ENCODE measurements around the gene LRRC52. TPM values are rescaled to one million over a fixed set of nuclear protein-coding genes. Genes with fewer than 3 reads are reported as not detected.

Gene LRRC52
- total and polyA plus RNA-seq, 2 of the 13 experiments (the other 11 are each of a cell fraction or from before 2014, with no cell fraction given) = not detected

DNA sequence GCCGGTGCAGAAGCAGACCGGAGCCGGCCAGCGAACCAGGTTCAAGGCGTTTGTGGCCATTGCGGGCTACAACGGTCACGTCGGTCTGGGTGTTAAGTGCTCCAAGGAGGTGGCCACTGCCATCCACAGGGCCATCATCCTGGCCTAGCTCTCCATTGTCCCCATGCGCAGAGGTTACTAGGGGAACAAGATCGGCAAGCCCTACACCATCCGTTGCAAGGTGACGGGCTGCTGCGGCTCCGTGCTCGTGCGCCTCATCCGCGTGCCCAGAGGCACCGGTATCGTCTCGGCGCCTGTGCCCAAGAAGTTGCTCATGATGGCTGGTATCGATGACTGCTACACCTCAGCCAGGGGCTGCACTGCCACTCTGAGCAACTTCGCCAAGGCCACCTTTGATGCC is 38.1 kb downstream of the LRRC52 start (continued):
- TF ChIP-seq ZFYVE20 (CRISPR knock-in tag; IDR thresholded peaks at IDR 0.05; ENCODE audit: borderline replicate concordance, low read depth) (no peak), ZMAT5 (CRISPR knock-in tag; IDR thresholded peaks at IDR 0.05; ENCODE audit: borderline replicate concordance, low read depth) (no peak), ZNF839 (CRISPR knock-in tag; IDR thresholded peaks at IDR 0.05; ENCODE audit: borderline replicate concordance) (no peak), ZNF180 (CRISPR knock-in tag; IDR thresholded peaks at IDR 0.05; ENCODE audit: borderline replicate concordance, low read depth) (no peak), ZBTB39 (CRISPR knock-in tag; IDR thresholded peaks at IDR 0.05) (no peak), EP300 (IDR thresholded peaks at IDR 0.05; ENCODE audit: low read depth in 2 of 2, low read length in 2 of 2) (no peak), EP300 (CRISPR knock-in tag; IDR thresholded peaks at IDR 0.05; ENCODE audit: borderline replicate concordance) (no peak), USF2 (IDR thresholded peaks at IDR 0.05; ENCODE audit: low read depth, low read length) (no peak), USF2 (CRISPR knock-in tag; IDR thresholded peaks at IDR 0.05; ENCODE audit: borderline replicate concordance) (no peak)

All from HepG2 (cell line).